HL-60/S4 treated with phorbol 12-myristate 13-acetate at 8.2 ng/mL for 4 days and 3 days (cell line): ENCODE results near the gene IKZF1.

Experiments
- in situ Hi-C: fragments of 300-500 bp; cut with MboI; formaldehyde crosslinking; loops from 2 replicates; pipeline ENCODE4 v1.15.0; 2022; ENCODE audit warnings: low sequenced_read_pairs

IKZF1 gene

DNA sequence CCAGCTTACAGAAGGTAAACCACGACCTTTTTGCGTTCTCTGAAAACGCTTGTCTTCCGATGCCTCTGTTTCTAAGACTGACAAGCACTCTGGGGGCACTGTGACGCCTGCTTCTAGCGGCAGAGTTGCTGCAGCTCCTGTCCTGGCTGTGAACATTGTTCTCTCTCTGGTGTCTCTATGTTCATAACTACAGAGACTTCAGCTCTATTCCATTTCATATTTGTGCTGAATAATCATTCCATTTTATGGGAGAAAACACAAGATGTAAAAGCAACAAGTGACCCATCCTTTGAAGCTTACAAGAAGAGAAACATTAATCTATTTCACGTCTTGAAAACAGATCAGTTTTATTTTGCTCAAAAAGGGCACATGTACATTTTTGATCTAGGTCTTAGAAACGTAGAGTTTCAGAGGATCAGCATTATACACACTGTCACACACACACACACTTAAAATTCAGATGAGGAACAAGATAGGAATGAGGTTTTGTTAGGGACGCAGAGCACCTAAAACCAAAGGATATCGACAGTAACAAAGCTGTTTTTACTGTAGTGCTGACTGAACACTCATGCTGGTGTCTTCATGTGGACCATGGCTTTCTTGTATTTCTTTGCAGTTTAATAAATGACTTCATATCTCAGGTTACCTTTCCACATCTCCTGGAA lies 3.0 kb downstream of the IKZF1 start:
- in situ Hi-C loops = no loop called here

DNA sequence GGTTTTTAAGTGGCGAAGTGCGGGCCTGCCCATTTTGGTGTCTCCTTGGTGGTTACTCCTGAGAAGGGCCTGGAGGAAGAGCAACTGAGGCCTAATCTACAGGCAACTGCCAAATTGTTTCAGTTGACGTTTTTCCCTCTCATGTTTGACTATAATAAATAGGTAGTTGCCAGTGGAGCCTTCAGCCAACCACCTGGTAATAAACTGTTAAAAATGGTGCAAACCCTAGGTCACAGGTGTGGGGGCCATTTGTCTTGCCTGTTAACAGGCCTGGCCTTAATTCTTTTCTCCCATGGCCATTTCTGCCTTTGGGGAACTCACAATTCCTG lies 3.7 kb downstream of the IKZF1 start:
- in situ Hi-C loops = no loop called here

DNA sequence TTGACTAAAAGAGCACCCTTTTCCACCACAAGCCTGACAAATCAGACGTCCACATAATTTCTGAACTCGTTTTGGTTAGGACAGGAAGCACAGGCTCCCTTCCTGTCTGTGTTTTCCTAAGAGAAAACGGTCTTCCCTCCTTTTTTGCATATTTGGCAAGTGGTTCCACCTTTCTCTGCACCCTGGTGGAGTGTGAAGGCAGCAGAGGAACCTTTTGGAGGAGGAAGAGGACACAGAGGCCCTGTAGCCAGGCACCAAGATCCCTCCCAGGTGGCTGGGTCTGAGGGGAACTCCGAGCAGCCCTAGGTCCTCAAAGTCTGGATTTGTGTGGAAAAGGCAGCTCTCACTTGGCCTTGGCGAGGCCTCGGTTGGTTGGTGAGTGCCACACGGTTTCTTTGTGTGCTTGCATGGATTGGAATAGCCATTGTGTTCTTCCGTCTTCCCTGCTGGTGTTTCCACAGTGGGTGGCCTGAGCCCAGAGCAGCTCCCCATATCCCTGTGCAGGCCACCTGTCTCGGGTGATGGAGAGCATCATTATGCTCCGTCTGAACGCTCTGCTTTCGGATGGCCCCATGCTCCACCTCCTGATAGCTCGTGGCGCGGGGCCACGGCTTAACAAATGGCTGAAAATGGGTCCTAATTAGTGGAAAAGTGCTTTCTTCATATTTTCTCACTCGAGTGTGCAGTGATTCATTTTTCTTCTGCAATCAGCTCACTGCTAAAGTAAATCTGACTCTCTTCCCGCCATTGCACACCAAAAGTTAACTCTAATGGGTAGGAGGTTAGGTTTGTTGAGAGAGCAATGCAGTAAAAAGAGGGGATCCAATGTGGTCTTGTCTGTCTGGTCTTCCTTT lies 4.2 kb downstream of the IKZF1 start:
- in situ Hi-C loops = no loop called here

DNA sequence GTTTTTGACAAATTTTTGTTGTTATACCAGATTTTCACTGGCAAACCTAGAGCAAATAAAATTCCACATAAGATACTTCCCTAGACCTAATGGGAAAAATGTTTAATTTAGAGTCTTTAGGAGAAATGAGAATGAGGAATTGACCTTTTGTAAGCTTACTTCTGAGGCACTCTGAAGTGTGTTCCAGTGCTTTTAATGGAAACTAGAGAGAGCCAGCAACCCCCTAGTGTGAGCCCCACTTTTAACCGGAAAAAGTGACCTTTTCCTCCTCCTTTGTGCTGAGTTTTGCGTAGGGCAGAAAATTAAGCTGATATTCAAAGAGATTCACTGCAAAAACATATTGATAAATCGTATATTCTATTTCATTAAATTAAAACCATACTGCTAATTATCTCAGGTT lies 5.2 kb downstream of the IKZF1 start:
- in situ Hi-C loops = no loop called here

DNA sequence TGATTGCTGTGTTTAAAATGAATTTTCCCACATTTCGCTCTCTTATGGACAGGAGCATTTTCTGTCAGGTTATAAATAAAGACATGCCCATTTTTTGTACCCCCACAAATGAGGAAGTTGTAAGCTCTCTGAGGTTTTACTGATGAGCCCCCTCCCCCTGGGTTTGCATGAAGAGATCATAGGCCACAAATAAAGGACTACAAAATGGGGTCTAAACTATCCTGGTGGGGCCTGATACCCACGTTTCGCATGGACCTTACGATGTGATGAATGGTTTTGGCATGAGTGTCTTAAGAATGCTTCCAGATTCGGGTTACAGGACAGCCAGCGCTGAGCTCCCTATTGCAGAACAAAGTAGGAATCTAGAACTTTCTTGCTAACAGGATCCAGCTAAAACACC lies 5.8 kb downstream of the IKZF1 start:
- in situ Hi-C loops = no loop called here

DNA sequence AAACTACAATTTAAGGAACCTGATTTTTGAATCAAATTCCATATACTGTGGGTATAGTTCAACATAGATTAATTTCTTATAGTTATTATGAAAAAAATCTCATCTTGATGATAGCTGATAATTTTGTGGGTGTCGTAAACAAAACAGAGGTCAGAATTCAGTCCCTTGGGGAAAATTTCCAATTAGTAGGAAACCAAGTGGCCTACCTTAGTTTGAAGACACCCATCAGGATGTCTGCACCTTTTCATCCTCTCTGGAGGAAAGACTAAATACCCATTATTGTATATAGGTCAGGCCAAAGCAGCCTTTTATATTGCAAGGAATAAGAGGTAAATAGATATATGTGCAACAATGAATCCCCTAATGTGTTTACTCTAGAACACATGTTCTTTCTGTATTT lies 6.4 kb downstream of the IKZF1 start:
- in situ Hi-C loops = no loop called here

DNA sequence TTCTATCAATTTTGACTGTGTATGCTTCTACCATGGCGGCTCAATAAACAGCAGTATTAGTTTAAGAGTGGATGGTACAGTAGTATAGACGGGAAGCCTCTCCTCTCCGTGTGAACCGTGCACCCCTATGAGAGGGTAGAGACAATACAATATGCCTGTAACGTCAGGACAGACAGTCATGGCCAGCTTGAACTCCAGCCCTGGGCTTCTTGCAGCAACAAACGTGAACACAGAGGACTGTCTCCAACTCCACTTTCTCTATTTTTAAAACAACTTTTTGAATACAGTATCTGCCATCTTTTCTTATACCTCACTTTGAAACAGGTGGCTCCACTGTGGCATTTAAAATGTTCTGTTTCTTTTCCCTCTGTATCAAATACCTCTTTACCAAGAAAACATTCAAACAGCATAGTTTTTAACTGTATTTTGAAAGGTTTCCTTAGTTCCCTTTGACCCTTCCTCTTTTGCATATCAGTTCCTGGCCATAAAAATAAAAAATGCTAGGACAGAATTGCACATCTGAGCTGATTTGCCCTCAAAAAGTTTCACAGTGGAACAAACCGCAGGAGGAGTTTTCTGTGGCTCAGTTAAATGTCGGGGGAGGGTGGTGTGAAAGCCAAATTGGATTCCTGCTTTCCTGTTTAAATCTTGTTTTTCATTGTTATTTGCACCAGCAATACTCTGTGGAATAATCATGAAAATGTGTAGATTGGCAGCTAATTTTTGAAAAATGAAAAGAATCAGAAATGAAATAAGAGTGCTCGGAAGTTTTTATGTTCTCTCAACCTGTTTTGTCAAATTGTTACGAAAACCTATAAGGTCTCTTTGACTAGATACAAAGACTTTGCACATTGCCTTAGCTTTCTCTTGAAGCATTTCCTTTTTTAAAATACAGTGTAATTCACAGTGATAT lies 8.0 kb downstream of the IKZF1 start:
- in situ Hi-C loops = no loop called here

DNA sequence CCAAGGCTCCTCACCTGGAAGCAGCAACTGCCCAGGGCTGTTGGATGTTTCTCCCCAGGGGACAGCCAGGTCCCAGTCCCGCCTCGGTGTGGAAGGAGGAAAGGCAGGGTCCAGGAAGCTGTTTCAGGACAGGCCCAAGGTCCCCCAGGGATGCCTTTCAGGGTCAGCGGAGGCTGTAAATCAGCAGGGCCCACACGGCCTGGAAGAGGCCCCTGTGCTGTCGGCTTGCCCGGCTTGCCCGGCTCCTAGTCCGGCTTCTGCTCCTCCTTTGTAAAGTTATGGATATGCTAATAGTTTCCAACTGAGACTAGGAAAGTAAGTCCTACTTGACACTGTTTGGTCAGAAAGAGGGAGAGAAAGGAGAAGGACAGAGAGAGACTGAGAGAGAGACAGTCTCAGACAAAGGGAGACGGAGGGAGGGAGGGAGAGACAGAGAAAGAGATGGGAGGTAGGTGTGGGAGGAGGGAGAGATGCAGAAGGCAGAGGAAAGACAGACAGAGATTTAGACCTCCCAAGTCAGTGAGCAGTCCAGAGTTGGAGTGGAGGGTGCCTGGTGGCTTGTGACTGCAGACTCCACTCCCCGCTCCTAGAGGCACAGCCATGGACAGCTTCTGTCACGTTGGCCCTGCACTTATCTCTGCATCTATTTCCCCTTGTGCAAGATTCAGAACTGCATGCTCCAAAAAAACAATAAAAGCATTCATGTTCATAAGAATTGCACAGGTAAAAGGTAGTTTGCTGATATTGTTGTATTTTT lies 10.5 kb downstream of the IKZF1 start:
- in situ Hi-C loops = no loop called here

DNA sequence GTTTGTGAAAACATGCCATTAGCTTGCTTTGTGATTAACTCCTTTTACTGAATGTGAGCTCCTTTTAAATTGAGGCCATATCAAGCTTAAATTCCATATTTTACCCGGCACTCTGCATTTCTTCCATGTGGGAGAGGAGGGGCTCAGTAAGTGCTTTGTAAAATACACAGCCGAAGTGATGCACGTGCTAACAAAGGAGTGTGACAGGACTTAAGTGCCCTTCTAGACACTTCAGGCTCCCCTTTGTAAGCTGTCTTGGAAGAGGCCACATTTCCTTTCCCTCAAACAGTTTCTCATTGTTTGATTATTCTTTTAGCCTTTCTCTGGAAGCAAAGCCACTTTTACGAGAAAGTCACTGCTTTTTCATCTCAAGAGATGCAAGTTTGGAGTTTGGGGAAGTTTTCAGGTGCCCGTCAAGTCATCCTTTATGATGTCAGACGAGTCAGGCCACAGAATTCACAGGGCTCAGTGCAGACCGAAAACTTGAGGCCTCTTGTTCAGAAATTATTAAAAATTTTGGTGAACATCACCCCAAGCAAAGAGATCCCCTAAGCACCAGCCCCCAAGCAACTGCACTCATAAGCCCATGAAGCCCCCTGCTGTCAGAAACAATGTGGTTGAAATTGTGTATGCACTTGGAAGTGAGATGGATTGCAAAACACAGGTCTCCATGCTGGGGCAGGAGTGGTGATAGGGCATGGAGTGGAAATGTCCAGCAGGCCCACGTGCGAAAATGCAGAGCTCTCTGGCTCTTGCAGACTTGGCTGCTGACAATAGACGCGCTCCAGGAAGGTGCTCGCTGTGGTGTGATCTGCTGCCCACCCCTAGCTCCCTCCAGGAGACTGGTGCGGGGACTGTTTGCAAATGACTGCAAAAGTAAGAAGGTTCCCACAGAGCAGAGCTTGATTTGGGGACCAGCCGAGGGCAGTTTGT lies 11.5 kb downstream of the IKZF1 start:
- in situ Hi-C loops = no loop called here

DNA sequence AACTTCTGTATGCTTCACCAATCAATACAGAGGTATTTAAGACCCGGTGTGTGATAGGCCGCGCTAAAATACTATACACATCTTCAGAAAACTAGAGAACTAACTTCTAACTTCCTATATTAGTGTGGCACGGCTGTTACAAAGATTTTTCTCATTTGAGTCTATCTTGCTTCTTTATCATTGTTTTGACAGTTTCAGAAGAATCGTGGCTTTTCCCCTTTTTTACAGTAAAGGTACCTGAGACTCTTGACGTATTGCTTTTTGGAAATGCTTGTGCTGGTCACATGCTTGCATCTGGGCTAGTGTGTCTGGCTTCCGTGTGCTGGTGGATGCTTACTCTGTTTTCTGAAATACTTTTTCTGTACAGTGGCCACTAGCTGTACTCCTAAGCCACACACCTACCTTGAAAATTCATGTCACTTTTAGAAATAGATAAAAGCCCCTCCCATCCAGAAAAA lies 12.7 kb downstream of the IKZF1 start:
- in situ Hi-C loops = no loop called here

DNA sequence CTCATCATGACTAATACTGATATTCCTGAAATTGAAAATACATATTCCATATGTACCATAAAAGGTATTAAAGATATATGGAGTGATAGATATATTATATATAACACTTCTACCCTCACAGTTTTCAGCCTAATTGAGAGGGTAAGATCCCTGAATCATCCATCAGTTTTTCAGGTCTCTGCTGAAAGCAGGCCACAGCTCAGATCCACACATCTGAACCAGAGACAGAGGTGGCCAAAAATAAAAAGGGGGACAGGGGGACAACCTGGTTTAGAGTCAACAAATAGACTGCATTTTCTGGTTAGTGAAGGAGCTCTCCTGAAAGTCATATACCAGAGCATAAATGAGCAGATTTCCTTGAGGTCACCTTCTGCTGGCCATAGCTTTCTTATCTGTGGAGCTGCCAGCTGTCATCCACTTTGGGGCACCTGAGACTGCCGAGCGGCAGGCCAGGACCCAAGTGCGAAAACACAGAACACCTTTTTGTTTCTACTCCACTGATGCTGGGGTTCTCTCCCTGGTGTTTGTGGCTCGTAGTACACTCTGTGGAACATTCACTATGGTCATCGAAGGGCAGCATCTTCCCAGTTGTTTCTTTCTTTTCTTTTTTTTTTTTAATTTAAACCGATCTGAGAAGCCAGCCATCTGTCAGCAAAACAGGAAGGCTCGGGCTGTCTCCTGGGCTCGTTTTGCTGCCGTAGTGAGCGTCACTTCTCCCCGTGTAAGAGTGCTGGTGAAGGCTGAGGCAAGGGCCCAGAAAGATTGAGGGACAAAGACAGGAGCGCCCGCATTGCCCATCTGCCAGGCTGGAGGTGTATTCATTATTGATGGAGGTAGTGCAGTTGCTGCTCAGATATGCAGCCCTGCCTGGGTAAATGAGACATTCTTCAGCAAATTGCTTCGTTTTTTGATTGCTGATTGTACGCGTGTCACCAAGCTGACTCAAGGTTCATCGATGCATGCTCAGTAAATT lies 13.5 kb downstream of the IKZF1 start:
- in situ Hi-C loops = no loop called here

DNA sequence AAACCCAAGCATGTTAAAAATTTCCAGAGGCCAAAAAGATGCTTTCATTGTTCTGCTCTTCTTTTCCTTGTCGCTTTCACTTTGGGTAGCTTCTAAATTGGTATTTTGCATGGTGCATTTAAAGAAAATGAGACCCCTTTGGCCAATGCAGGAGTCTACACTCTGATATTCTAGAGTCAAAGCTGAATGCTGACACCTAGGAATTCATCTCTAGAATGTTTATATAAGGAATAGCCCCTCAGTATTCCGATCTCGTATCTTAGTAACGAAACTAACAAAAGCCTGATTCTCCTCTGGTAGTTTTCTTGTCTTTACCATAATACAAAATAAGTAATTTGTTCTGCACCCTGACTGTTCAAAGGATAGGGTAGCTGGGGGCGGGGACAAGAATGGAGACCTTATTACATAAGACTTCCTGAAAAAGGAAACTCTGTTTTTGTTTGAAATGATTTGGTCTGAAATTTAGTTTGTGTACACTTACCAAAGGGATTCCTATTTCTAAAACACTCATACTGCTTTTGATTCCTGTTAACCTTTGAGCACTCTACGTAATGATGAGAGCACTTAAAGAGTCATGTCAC lies 17.1 kb downstream of the IKZF1 start:
- in situ Hi-C loops = no loop called here

DNA sequence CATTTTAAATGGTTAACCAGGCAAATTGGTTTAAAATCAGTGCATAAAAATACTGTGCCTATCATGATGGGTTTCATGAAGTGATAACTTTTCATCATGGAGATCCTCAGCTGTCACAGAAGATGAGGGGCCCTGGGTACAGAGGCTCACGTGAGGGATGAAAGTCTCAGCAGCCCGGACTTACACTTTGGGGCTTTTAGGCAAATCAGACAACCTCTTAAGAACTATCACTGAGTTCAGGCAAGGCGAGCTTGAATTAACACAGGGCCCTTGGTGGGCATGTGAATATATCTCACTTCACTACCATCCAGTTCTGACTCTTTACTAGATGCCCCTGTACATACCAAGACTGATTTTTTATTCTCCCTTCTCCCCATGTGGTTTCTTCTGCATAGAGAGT lies 19.6 kb downstream of the IKZF1 start:
- in situ Hi-C loops = no loop called here

DNA sequence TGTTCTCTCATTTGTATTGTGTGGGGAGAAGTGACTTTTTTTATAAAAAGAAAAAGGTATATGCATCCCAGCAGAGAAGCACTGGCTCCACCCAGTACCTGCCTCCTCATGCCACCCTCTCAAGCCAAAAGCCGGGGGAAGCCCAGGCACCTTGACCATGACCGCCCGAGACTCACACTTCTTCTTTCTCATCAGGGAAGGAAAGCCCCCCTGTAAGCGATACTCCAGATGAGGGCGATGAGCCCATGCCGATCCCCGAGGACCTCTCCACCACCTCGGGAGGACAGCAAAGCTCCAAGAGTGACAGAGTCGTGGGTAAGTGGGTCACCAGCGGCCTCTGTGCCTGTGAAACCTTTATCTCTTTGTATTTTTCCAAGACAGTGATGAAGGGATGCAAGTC lies 22.9 kb downstream of the IKZF1 start:
- in situ Hi-C loops = no loop called here

DNA sequence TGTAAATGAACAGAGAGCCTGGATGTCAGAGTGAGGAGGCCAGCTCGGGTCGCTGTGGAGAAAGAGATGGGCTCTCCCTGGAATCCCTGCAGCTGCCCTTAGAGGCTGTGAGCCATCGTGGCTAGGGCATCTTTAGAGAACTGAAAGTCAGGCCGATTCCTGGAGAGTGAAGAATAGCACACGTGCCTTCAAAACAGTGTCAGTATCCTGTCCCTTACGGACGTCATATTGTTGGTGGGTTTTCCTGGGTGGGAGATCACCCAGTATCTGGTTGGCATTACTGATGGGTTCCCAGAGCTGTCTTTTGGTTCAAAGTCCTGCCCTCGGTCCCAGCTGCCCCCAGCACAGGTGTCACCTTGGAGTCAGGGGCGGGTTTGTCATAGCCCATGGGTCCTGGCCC lies 25.3 kb downstream of the IKZF1 start:
- in situ Hi-C loops = no loop called here

DNA sequence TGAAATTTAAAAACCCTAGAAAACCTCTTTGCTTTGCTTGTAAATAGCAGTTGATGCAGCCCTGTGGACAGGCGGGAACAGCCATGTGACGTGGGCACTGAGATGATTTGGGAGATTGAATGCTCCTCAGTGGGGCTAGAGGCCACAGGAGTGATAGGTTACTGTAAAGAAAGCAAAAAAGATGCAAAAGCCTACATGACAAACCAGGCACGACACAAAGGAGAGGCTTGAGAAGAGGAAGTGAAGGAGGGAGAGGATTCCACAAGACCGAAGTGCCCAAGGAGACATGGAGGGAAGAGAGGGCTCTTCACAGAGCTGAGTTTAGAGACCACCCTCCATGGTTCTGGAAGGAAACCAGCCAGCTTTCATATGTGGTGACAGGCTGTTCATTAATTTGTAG lies 25.7 kb downstream of the IKZF1 start:
- in situ Hi-C loops = no loop called here

DNA sequence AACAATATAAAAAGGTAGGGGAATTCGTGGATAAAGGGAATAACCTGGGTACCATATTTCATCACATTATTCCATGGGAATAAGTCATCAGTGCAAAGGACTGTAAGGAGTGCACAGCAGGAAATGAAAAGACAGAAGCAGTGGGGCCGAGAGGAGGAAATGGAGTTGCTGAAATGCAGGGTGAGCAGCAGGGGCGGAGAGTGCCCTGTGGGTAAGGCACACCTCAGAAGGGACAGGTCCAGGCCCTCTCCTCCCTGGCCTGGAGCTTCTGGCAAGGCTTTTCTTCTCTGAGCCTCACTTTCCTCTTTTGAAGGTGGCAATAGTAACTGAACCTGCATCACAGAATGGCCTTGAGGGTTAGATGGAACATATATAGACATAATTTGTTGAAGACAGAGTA lies 26.2 kb downstream of the IKZF1 start:
- in situ Hi-C loops = no loop called here

DNA sequence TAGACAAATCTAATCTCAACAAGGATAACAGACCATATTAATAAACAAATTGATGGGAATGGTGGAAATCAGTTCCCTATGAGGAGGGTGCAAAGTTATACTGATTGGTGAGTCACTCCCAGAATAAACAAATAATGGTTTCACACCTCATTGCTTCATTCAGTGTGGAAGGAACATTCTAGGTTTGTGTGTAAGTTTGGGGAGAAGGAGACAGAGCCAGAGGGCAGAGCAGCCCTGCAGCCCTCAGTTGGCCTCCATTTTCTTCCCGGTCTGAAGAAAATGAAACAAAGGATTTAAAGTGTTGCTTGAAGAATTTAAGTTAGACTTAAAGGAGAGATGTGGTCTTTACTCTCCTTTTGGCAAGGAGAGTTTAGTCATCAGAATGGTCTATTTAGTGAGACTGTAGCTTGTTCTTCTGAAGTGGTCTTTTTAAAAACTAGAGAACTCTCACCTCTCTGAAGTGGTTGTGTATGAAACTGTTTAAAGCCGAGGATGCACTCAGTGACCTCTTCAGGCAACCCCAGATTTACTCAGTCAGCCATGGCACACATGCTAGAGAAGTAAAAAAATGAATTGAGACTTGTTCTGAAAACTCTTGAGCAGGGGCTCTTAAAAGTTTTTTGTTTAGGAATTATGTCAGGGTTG lies 27.2 kb downstream of the IKZF1 start:
- in situ Hi-C loops = no loop called here
